ENCODE measurements around the gene GOLIM4.

DNA sequence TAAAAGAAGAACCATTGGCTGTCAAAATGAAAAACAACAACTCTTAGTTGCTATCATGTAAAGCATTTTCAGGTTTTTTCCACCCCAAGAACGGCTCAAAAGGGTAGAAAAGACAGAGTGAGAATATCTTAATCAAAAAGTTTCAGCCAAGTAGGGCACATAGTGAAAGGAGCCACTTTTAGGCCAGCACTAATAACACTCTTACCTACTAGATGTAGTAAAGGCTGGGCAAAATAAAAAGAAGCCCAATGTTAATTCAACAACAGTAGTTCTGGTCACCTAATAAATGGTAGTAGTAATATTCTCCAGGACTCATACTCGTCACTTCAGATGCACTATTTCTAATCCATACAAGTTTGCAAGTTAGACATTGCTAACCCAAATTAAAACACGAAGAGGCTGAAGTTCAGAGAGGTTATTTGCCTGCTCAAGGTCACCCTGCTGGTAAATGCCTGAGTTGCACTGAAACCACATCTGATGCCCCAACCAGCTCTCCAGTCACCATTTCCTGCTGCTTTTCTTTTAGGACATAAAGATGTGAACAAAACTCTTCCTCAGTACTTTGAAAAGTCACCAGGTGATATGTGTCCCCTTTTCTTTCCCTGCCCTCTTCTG is 7.5 kb downstream of the GOLIM4 start:
- TF ChIP-seq CTCF (IDR thresholded peaks at IDR 0.05) (no peak), MAX (IDR thresholded peaks at IDR 0.05) (no peak), BHLHE40 (IDR thresholded peaks at IDR 0.05; ENCODE audit: low read depth, low read length) (no peak), ELK1 (IDR thresholded peaks at IDR 0.05; ENCODE audit: low read depth, low read length) (no peak), CEBPB (IDR thresholded peaks at IDR 0.05) (no peak), POLR2A (IDR thresholded peaks at IDR 0.05; ENCODE audit: low read length) (no peak), SREBF2 (IDR thresholded peaks at IDR 0.05) (no peak), JUNB (IDR thresholded peaks at IDR 0.05) (no peak), GATA3 (IDR thresholded peaks at IDR 0.05; ENCODE audit: borderline replicate concordance) (no peak), MYC (IDR thresholded peaks at IDR 0.05; ENCODE audit: borderline replicate concordance, low read length) (no peak), JUN (IDR thresholded peaks at IDR 0.05) (no peak), RFX5 (IDR thresholded peaks at IDR 0.05) (no peak), USF2 (IDR thresholded peaks at IDR 0.05) (no peak)

Data from A549 (cell line).